Chondrocyte (in vitro differentiated cells): ENCODE data around the gene PLCG1. TPM values are rescaled to one million over a fixed set of nuclear protein-coding genes. Genes with fewer than 3 reads are reported as not detected.

Experiments used
- DNase-seq: peaks from one replicate; pipeline ENCODE4 v3.0.0; 2021; ENCODE audit warnings: mixed read lengths, low spot score
- H3K27ac Mint-ChIP-seq: one replicate; pipeline ENCODE4 v1.8.0; 2021; ENCODE audit warnings: mild to moderate bottlenecking, moderate library complexity, mixed read lengths; ENCODE audit not compliant: unreplicated experiment
- H3K27me3 Mint-ChIP-seq: 2 replicates; pipeline ENCODE4 v1.8.0; 2021; ENCODE audit warnings: low read depth, mixed read lengths
- H3K36me3 Mint-ChIP-seq: 2 replicates; pipeline ENCODE4 v1.8.0; 2021; ENCODE audit warnings: low read depth, mixed read lengths
- H3K4me1 Mint-ChIP-seq: 2 replicates; pipeline ENCODE4 v1.8.0; 2021; ENCODE audit warnings: low read depth, mild to moderate bottlenecking, mixed read lengths
- H3K4me3 Mint-ChIP-seq: one replicate; pipeline ENCODE4 v1.8.0; 2021; ENCODE audit warnings: mild to moderate bottlenecking, moderate library complexity, mixed read lengths; ENCODE audit not compliant: unreplicated experiment
- H3K9me3 Mint-ChIP-seq: 2 replicates; pipeline ENCODE4 v1.8.0; 2021; ENCODE audit warnings: low read depth, mixed read lengths
- total RNA-seq: library from RNA; stranded (reverse); gene quantifications from 3 replicates; pipeline ENCODE4 v1.2.1, GENCODE V29; 2021
- TF ChIP-seq, protein P1 (sequence below): fragments of 200-600 bp; sonication (generic); IDR thresholded peaks from 2 replicates; pipeline ENCODE4 v1.5.0; 2021; ENCODE audit warnings: antibody characterized with exemption, mild to moderate bottlenecking, moderate library complexity

Gene PLCG1
- total RNA-seq, 1 donor from 2014 or later: 152 TPM

GRCh38 chr20:41204304-41205265 is 67.2 kb downstream of the PLCG1 start:
- H3K4me3 Mint-ChIP-seq: no peak overlapping the region
- H3K9me3 Mint-ChIP-seq: peaks cover 5% of the 10 kb centered on the region
- H3K27ac Mint-ChIP-seq: no peak overlapping the region
- TF ChIP-seq, protein P1, sequence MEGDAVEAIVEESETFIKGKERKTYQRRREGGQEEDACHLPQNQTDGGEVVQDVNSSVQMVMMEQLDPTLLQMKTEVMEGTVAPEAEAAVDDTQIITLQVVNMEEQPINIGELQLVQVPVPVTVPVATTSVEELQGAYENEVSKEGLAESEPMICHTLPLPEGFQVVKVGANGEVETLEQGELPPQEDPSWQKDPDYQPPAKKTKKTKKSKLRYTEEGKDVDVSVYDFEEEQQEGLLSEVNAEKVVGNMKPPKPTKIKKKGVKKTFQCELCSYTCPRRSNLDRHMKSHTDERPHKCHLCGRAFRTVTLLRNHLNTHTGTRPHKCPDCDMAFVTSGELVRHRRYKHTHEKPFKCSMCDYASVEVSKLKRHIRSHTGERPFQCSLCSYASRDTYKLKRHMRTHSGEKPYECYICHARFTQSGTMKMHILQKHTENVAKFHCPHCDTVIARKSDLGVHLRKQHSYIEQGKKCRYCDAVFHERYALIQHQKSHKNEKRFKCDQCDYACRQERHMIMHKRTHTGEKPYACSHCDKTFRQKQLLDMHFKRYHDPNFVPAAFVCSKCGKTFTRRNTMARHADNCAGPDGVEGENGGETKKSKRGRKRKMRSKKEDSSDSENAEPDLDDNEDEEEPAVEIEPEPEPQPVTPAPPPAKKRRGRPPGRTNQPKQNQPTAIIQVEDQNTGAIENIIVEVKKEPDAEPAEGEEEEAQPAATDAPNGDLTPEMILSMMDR: no peak
- DNase-seq: no peak
- H3K36me3 Mint-ChIP-seq: peaks cover 20% of the 10 kb centered on the region
- peaks cover 3% of the 10 kb centered on the region for H3K4me1 Mint-ChIP-seq
- no peaks in the 10 kb centered on the region for H3K27me3 Mint-ChIP-seq

DNA sequence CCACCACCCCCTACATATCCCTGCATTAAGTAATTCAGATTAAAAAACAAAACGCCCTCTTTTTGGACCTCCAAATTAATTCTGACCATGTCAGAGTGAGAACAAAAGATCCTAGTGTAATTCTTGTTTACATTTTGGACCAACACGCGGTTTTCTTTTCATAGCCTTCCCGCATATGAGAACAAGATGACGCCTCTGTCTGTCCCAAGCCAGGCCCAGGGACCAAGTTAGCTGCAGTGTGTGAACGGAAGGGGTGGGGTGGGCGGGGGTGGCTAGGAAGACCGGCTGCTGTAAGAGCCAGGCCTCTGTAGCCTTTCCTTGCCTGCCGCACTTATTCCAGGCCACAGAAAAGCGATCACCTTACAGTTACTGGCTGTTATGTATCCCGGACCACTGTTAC is 68.0 kb downstream of the PLCG1 start:
- TF ChIP-seq, protein P1: no peak
- no peaks in the 10 kb centered on the region for H3K27me3 Mint-ChIP-seq
- H3K36me3 Mint-ChIP-seq: peaks cover 17% of the 10 kb centered on the region
- peaks cover under 1% of the 10 kb centered on the region for H3K4me1 Mint-ChIP-seq
- DNase-seq: no peak
- no peak overlapping the region for H3K4me3 Mint-ChIP-seq
- no peak overlapping the region for H3K27ac Mint-ChIP-seq
- H3K9me3 Mint-ChIP-seq: peaks cover 5% of the 10 kb centered on the region

DNA sequence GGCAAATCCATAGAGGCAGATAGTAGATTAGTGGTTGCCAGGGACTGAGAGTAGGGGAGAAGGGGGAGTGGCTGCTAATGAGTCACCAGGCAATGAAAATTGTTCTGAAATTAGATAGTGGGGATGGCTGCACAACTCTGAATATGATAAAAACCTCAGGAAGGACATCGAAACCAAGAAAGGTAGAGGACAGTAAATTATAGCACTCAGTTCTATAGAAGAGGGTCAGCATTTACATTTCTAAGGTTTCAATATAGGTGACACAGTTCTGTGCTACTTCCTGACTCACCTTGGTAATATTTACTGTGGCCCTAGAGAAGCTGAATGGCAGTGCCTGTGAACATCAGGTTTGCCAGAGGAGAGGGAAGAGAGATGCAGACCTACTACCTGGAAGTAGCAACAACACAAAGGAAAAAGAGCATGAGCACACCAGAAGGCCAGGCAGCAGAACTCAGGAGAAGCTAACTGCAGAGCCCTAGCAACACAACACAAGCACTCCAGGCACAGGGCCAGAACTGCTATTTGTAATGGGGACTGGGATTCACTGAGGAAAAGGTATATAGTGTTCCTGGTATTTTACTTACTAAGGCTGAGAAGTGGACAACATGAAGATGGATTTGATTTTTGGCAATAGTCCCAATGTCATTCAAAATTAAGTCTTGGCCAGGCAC is 75.9 kb downstream of the PLCG1 start:
- no peak overlapping the region for H3K27ac Mint-ChIP-seq
- H3K27me3 Mint-ChIP-seq: no peaks in the 10 kb centered on the region
- TF ChIP-seq, protein P1: no peak
- no peak for DNase-seq
- H3K9me3 Mint-ChIP-seq: no peaks in the 10 kb centered on the region
- H3K36me3 Mint-ChIP-seq: no peaks in the 10 kb centered on the region
- peaks cover 22% of the 10 kb centered on the region for H3K4me1 Mint-ChIP-seq
- no peak overlapping the region for H3K4me3 Mint-ChIP-seq

- no peaks in the 10 kb centered on the region for H3K36me3 Mint-ChIP-seq
- no peak for DNase-seq
- no peak overlapping the region for H3K4me3 Mint-ChIP-seq
- H3K27me3 Mint-ChIP-seq: no peaks in the 10 kb centered on the region
- TF ChIP-seq, protein P1: no peak
- peaks cover 30% of the 10 kb centered on the region for H3K4me1 Mint-ChIP-seq
- no peaks in the 10 kb centered on the region for H3K9me3 Mint-ChIP-seq
- H3K27ac Mint-ChIP-seq: no peak overlapping the region
Observed at GRCh38 chr20:41214202-41214601, 76.9 kb downstream of the PLCG1 start.

- Mint-ChIP-seq H3K4me1 (peaks cover 31% of the 10 kb centered on the region), H3K36me3 (no peaks in the 10 kb centered on the region), H3K9me3 (no peaks in the 10 kb centered on the region), H3K27me3 (no peaks in the 10 kb centered on the region), H3K27ac (no peak overlapping the region), H3K4me3 (no peak overlapping the region)
- TF ChIP-seq, protein P1: no peak
- DNase-seq: no peak
Observed at GRCh38 chr20:41214666-41215065, 77.3 kb downstream of the PLCG1 start.
